GM12874 (cell line): ENCODE data around the gene RFC2.

Experiments
- TF ChIP-seq, protein P1 (sequence below): IDR thresholded peaks from 2 replicates; pipeline ENCODE4 v1.5.1; 2011; ENCODE audit warnings: low read depth, mild to moderate bottlenecking, control low read depth, low read length, moderate library complexity; ENCODE audit not compliant: insufficient read depth

The RFC2 gene

GRCh38 chr7:74193913-74194312, 60.3 kb downstream of the RFC2 start:
- TF ChIP-seq, protein P1, sequence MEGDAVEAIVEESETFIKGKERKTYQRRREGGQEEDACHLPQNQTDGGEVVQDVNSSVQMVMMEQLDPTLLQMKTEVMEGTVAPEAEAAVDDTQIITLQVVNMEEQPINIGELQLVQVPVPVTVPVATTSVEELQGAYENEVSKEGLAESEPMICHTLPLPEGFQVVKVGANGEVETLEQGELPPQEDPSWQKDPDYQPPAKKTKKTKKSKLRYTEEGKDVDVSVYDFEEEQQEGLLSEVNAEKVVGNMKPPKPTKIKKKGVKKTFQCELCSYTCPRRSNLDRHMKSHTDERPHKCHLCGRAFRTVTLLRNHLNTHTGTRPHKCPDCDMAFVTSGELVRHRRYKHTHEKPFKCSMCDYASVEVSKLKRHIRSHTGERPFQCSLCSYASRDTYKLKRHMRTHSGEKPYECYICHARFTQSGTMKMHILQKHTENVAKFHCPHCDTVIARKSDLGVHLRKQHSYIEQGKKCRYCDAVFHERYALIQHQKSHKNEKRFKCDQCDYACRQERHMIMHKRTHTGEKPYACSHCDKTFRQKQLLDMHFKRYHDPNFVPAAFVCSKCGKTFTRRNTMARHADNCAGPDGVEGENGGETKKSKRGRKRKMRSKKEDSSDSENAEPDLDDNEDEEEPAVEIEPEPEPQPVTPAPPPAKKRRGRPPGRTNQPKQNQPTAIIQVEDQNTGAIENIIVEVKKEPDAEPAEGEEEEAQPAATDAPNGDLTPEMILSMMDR = no peak

DNA sequence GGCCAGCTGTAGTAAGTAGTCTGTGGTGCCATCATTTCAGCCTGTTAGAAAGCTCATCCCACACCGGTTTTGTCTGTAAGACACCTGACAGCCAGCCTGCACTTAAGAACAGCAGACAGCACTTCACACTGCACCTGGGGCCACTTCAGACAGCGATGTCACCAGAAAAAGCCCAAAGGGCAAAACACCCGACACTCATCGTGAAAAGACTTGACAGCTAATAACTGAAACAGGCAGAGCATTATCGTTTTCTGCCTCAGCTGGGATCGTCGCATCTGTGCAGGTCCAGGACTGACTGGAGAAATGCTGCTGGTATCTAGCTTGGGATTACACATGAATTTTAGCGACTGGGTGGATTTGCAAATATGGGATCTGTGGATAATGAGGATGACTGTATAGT, 61.1 kb downstream of the RFC2 start:
- TF ChIP-seq, protein P1 = no peak

- TF ChIP-seq, protein P1 = no peak
These were observed 63.0 kb downstream of the RFC2 start for GRCh38 chr7:74191231-74191630.

GRCh38 chr7:74190259-74190658, 63.9 kb downstream of the RFC2 start:
- TF ChIP-seq, protein P1 = no peak

GRCh38 chr7:74187915-74188675, 66.1 kb downstream of the RFC2 start:
- TF ChIP-seq, protein P1 = no peak

GRCh38 chr7:74185636-74186035, 68.6 kb downstream of the RFC2 start:
- TF ChIP-seq, protein P1 = no peak

- TF ChIP-seq, protein P1 = no peak
These were observed 69.2 kb downstream of the RFC2 start for GRCh38 chr7:74185016-74185415.
